ENCODE results near the gene MYO5B.
"Not testable (repeated sequence)": the region's sequence is repeated elsewhere in the genome, so short reads cannot be mapped to it uniquely, and the experiment has no call there.

MYO5B gene

GRCh38 chr18:50231621-50232020, 36.7 kb upstream of the MYO5B start:
- no peaks in the 10 kb centered on the region for H3F3A ChIP-seq (ENCODE audit: control insufficient read depth, insufficient read depth)
- H3K79me2 ChIP-seq (ENCODE audit: control insufficient read depth, low read length), result no peaks in the 10 kb centered on the region
- H3K27ac ChIP-seq (ENCODE audit: low read depth, low read length), result no peak overlapping the region
- no peaks in the 10 kb centered on the region for H3K9me3 ChIP-seq (ENCODE audit: control insufficient read depth, insufficient read depth, low read length)
- H3K4me1 ChIP-seq (ENCODE audit: control insufficient read depth, low read length), result no peaks in the 10 kb centered on the region
- H4K20me1 ChIP-seq (ENCODE audit: control insufficient read depth, insufficient read depth, low read depth, low read length), result no peaks in the 10 kb centered on the region
- H3K36me3 ChIP-seq (ENCODE audit: control insufficient read depth, low read length), result no peaks in the 10 kb centered on the region
- TF ChIP-seq EZH2phosphoT487 (IDR thresholded peaks at IDR 0.05; ENCODE audit: borderline replicate concordance, low read length), result no peak
- TF ChIP-seq, protein P1, sequence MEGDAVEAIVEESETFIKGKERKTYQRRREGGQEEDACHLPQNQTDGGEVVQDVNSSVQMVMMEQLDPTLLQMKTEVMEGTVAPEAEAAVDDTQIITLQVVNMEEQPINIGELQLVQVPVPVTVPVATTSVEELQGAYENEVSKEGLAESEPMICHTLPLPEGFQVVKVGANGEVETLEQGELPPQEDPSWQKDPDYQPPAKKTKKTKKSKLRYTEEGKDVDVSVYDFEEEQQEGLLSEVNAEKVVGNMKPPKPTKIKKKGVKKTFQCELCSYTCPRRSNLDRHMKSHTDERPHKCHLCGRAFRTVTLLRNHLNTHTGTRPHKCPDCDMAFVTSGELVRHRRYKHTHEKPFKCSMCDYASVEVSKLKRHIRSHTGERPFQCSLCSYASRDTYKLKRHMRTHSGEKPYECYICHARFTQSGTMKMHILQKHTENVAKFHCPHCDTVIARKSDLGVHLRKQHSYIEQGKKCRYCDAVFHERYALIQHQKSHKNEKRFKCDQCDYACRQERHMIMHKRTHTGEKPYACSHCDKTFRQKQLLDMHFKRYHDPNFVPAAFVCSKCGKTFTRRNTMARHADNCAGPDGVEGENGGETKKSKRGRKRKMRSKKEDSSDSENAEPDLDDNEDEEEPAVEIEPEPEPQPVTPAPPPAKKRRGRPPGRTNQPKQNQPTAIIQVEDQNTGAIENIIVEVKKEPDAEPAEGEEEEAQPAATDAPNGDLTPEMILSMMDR (IDR thresholded peaks at IDR 0.05; ENCODE audit: low read depth, low read length, poor library complexity, severe bottlenecking), result no peak
- no peak overlapping the region for H3K4me3 ChIP-seq (ENCODE audit: low read length)
- no peak overlapping the region for H3K4me2 ChIP-seq (ENCODE audit: low read length)
- H3K9me2 ChIP-seq (replicated peaks; ENCODE audit: control insufficient read depth, low read length), result no peaks in the 10 kb centered on the region
- peaks cover 39% of the 10 kb centered on the region for H3K27me3 ChIP-seq (ENCODE audit: control insufficient read depth, low read length)

DNA sequence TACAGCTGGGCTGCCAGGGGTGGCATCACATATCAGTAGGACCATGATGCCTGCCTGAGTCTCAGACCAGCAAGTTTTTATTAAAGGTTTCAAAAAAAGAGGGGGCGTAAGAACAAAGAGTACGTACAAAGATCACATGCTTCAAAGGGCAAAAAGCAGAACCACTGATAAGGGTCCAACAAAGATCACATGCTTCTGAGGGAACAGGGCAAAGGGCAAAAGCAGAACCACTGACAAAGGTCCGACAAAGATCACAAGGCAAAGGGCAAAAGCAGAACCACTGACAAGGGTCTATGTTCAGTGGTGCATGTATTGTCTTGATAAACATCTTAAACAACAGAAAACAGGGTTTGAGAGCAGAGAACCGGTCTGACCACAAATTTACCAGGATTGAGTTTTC, 25.3 kb upstream of the MYO5B start:
- H4K20me1 ChIP-seq (ENCODE audit: control insufficient read depth, insufficient read depth, low read depth, low read length); H3K36me3 ChIP-seq (ENCODE audit: control insufficient read depth, low read length); H3K79me2 ChIP-seq (ENCODE audit: control insufficient read depth, low read length); H3K9me2 ChIP-seq (replicated peaks; ENCODE audit: control insufficient read depth, low read length); H3F3A ChIP-seq (ENCODE audit: control insufficient read depth, insufficient read depth); H3K27ac ChIP-seq (ENCODE audit: low read depth, low read length); H3K4me3 ChIP-seq (ENCODE audit: low read length); H3K9me3 ChIP-seq (ENCODE audit: control insufficient read depth, insufficient read depth, low read length); H3K4me2 ChIP-seq (ENCODE audit: low read length): not testable (repeated sequence)
- Histone ChIP-seq H3K27me3 (ENCODE audit: control insufficient read depth, low read length) (peaks cover 36% of the 10 kb centered on the region), H3K4me1 (ENCODE audit: control insufficient read depth, low read length) (peaks cover 12% of the 10 kb centered on the region)

DNA sequence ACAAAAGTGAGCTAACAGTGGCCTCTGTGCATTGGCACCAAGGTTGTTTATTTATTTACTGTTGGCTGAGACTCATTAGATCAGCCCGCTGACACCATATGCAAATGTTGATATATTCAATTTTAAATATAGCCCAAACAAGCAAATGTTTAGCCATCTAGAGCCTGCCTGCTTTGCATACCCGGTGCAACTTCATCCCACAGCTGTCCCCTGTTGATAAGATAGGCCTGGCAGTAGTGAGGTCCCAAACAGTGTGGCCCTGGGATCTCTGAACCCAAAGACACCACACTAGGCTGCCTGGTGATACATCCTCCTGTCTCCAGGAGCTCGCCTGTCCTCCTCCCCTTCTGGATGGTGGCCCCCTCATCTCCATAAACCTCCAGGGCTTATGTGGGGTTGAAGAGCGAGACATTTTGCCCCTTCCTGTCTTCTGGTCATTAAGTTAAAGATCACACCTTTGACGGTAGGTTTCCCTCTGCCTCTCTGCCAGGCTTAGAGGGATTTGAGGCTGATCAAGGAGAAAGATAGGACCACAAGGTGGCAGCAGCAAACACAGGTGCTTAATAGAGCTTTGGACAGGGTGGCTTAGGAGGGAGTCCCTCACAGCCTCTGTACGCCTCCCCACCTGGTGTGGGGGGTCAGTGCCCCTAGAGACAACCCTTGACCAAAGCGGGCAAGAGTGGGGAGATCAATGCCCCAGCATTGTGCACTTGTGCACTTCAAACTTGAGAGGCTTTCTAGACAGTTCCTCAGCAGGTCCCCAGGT, 23.7 kb upstream of the MYO5B start:
- Histone ChIP-seq H3K4me2 (ENCODE audit: low read length) (peak overlapping the region; percentile 39), H4K20me1 (ENCODE audit: control insufficient read depth, insufficient read depth, low read depth, low read length) (no peaks in the 10 kb centered on the region), H3K9me3 (ENCODE audit: control insufficient read depth, insufficient read depth, low read length) (0 out of 2 replicates have a peak, but pooled peaks cover 5% of the 10 kb centered on the region), H3F3A (ENCODE audit: control insufficient read depth, insufficient read depth) (no peaks in the 10 kb centered on the region), H3K27me3 (ENCODE audit: control insufficient read depth, low read length) (peaks cover 32% of the 10 kb centered on the region; the same call in 1 of the 2 replicates), H3K4me1 (ENCODE audit: control insufficient read depth, low read length) (peaks cover 12% of the 10 kb centered on the region), H3K9me2 (replicated peaks; ENCODE audit: control insufficient read depth, low read length) (no peaks in the 10 kb centered on the region), H3K79me2 (ENCODE audit: control insufficient read depth, low read length) (no peaks in the 10 kb centered on the region), H3K36me3 (ENCODE audit: control insufficient read depth, low read length) (no peaks in the 10 kb centered on the region), H3K4me3 (ENCODE audit: low read length) (no peak overlapping the region), H3K27ac (ENCODE audit: low read depth, low read length) (no peak overlapping the region)
- TF ChIP-seq, protein P1 (IDR thresholded peaks at IDR 0.05; ENCODE audit: low read depth, low read length, poor library complexity, severe bottlenecking), result peak; percentile 71
- TF ChIP-seq EZH2phosphoT487 (IDR thresholded peaks at IDR 0.05; ENCODE audit: borderline replicate concordance, low read length), result no peak

GRCh38 chr18:50209311-50209710, 14.4 kb upstream of the MYO5B start:
- Histone ChIP-seq H3K9me3 (ENCODE audit: control insufficient read depth, insufficient read depth, low read length) (no peaks in the 10 kb centered on the region), H3K79me2 (ENCODE audit: control insufficient read depth, low read length) (no peaks in the 10 kb centered on the region), H3K27ac (ENCODE audit: low read depth, low read length) (no peak overlapping the region), H3K4me2 (ENCODE audit: low read length) (no peak overlapping the region), H4K20me1 (ENCODE audit: control insufficient read depth, insufficient read depth, low read depth, low read length) (no peaks in the 10 kb centered on the region), H3K4me1 (ENCODE audit: control insufficient read depth, low read length) (no peaks in the 10 kb centered on the region), H3F3A (ENCODE audit: control insufficient read depth, insufficient read depth) (no peaks in the 10 kb centered on the region), H3K36me3 (ENCODE audit: control insufficient read depth, low read length) (no peaks in the 10 kb centered on the region), H3K9me2 (replicated peaks; ENCODE audit: control insufficient read depth, low read length) (no peaks in the 10 kb centered on the region), H3K4me3 (ENCODE audit: low read length) (no peak overlapping the region), H3K27me3 (ENCODE audit: control insufficient read depth, low read length) (peaks cover 4% of the 10 kb centered on the region; the same call in 1 of the 2 replicates)
- no peak for TF ChIP-seq EZH2phosphoT487 (IDR thresholded peaks at IDR 0.05; ENCODE audit: borderline replicate concordance, low read length)
- TF ChIP-seq, protein P1 (IDR thresholded peaks at IDR 0.05; ENCODE audit: low read depth, low read length, poor library complexity, severe bottlenecking), result no peak

Measured in DOHH2 (cell line).